Mononuclear cell (primary cell): Measurements from ENCODE around the gene PLPPR5. TPM values are rescaled to one million over a fixed set of nuclear protein-coding genes. Genes with fewer than 3 reads are reported as not detected.
"Not testable (repeated sequence)": the region's sequence is repeated elsewhere in the genome, so short reads cannot be mapped to it uniquely, and the experiment has no call there.

ENCODE experiments used
- H3K27me3 ChIP-seq: 2 replicates; pipeline ENCODE4 v1.6.0; 2011; ENCODE audit warnings: low read length, control low read depth; ENCODE audit not compliant: insufficient read depth
- H3K4me1 ChIP-seq: 2 replicates; pipeline ENCODE4 v1.5.1; 2011; ENCODE audit warnings: mild to moderate bottlenecking, low read length, control low read depth; ENCODE audit not compliant: insufficient read depth
- H3K4me3 ChIP-seq: 2 replicates; pipeline ENCODE4 v1.5.1; 2011; ENCODE audit warnings: mild to moderate bottlenecking, low read length, moderate library complexity
- H3K9me3 ChIP-seq: 2 replicates; pipeline ENCODE4 v1.5.1; 2011; ENCODE audit warnings: low read depth, mild to moderate bottlenecking, control low read depth, low read length
- total RNA-seq: library from RNA; depleted of rRNA; stranded (reverse); fragments of >200 nt; gene quantifications from one replicate; pipeline ENCODE4 v1.2.3, GENCODE V29; 2012

Gene PLPPR5, protein sequence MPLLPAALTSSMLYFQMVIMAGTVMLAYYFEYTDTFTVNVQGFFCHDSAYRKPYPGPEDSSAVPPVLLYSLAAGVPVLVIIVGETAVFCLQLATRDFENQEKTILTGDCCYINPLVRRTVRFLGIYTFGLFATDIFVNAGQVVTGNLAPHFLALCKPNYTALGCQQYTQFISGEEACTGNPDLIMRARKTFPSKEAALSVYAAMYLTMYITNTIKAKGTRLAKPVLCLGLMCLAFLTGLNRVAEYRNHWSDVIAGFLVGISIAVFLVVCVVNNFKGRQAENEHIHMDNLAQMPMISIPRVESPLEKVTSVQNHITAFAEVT
- under 0.01 TPM for total RNA-seq

- Histone ChIP-seq H3K27me3 (peaks cover 53% of the 10 kb centered on the region), H3K4me3 (no peak within 1 kb of the TSS), H3K9me3 (no peaks in the 10 kb centered on the region), H3K4me1 (peaks cover 4% of the 10 kb centered on the region)
Measured at GRCh38 chr1:99004861-99005442, at the start of gene PLPPR5. TSS of gene PLPPR5 (minus strand) at chr1:99004861. CDS start at chr1:99004671, 190 bp downstream.

GRCh38 chr1:99051611-99052283, 47.1 kb upstream of the PLPPR5 start:
- H3K4me1 ChIP-seq: no peaks in the 10 kb centered on the region
- no peaks in the 10 kb centered on the region for H3K9me3 ChIP-seq
- H3K27me3 ChIP-seq: no peaks in the 10 kb centered on the region
- H3K4me3 ChIP-seq: no peak overlapping the region

DNA sequence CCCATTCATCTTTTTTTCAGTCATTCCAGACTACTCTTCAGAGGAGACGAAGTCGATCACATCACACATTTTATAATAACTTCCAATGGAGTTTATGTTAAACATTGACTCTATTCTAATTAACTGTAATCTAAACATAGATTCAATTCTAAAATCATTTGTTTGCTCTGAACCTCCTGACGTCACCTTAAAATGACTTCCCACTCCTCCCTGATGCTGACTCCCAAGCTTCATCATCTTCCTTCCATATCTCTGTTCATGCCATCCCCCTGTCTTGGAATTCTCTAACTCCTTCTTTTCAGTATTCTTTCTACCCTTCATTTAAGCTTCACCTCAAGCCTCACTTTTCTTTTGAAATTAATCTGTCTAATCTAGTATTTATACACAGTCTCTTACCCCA, 45.1 kb upstream of the PLPPR5 start:
- Histone ChIP-seq H3K9me3 (no peaks in the 10 kb centered on the region), H3K4me1 (no peaks in the 10 kb centered on the region), H3K27me3 (no peaks in the 10 kb centered on the region), H3K4me3 (no peak overlapping the region)

GRCh38 chr1:99036746-99037145, 32.1 kb upstream of the PLPPR5 start:
- H3K9me3 ChIP-seq, H3K4me3 ChIP-seq, H3K4me1 ChIP-seq, H3K27me3 ChIP-seq: not testable (repeated sequence)

DNA sequence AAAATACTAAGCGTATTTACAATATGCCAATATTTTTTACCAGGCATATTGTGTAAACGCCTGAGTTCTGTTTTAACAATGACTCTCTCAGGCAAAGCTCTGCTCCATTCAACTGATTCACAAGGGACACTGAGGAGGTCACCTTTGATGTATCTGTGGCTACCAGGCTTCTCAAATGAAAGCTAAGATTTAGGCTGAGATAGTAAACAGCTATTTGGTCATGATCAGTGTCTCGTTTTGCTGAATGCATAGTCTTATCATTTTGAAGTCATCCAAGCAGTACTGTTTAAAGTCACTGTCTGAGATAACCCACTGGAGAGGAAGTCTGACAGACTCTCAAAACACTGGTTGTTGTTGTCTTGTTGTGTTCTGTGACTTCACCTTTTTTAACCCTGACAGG, 13.7 kb upstream of the PLPPR5 start:
- H3K9me3 ChIP-seq: no peaks in the 10 kb centered on the region
- no peaks in the 10 kb centered on the region for H3K4me1 ChIP-seq
- H3K4me3 ChIP-seq: no peak overlapping the region
- H3K27me3 ChIP-seq: no peaks in the 10 kb centered on the region

DNA sequence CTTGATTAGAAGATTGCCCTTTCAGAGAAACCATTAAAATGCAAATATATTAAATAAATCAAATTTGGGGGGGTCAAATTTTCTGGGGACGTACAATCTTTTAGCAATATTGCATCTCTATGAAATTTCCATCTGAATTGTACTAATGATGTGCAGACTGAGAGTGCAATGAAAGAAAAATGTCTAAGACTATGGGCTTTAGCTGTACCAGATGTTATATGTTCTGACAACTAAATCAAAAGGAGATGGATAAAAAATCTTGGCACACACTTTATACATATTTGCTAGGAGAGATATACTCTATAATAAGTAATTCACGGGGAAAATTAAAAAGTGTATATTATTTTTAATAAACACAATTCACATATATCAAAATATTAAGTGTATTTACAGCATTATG, 13.0 kb upstream of the PLPPR5 start:
- Histone ChIP-seq H3K4me3 (no peak overlapping the region), H3K9me3 (no peaks in the 10 kb centered on the region), H3K27me3 (no peaks in the 10 kb centered on the region), H3K4me1 (no peaks in the 10 kb centered on the region)

- H3K9me3 ChIP-seq: no peaks in the 10 kb centered on the region
- peaks cover 20% of the 10 kb centered on the region for H3K27me3 ChIP-seq
- no peak overlapping the region for H3K4me3 ChIP-seq
- H3K4me1 ChIP-seq: no peaks in the 10 kb centered on the region
Measured at GRCh38 chr1:99010679-99011078, 6.0 kb upstream of the PLPPR5 start.

DNA sequence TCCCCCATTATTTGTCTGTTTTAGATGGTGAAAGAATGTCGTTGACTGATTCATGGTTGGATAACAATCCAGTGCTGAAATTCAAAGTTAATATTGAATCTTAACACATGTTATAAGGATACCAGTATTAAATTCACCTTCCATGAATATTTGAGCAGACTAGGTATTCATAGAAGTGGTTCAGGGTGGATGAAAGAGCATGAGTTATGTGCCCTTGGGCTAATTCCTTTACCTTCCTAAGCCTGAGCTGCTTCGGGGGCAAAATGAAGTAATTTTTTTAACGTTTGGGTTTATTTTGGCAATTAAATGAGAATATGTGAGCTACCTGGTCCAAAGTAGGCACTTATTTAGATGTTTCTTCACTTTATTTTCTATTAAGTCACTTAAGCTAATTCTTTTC, 2.7 kb upstream of the PLPPR5 start:
- H3K27me3 ChIP-seq: peaks cover 46% of the 10 kb centered on the region
- no peaks in the 10 kb centered on the region for H3K9me3 ChIP-seq
- peaks cover 4% of the 10 kb centered on the region for H3K4me1 ChIP-seq
- no peak overlapping the region for H3K4me3 ChIP-seq

GRCh38 chr1:99005537-99005942, 879 bp upstream of the PLPPR5 start:
- Histone ChIP-seq H3K4me3 (no peak overlapping the region), H3K4me1 (peaks cover 4% of the 10 kb centered on the region), H3K27me3 (peaks cover 53% of the 10 kb centered on the region), H3K9me3 (no peaks in the 10 kb centered on the region)

DNA sequence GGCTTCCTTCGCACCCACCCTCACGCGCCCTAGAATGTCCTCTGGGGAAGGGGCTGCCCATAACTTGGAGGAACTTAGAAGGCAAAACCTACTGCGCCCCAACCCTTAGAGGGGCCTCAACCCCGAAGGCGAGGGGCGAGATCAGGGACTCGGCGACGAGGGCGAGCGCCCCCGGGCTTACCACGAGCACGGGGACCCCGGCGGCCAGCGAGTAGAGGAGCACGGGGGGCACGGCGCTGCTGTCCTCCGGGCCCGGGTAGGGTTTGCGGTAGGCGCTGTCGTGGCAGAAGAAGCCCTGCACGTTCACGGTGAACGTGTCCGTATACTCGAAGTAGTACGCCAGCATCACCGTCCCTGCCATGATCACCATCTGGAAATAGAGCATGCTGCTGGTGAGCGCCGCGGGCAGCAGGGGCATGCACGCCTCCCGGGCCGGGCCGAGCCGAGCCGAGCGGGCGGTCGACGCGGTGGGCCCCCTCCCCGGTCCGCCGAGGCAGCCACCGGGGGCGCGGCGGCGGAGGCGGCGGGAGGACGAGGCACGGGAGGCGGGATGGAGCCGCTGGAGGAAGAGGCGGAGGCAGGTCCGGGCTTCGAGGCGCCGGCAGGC, 304 bp downstream of the PLPPR5 start:
- Histone ChIP-seq H3K4me3 (no peak overlapping the region), H3K4me1 (peaks cover 4% of the 10 kb centered on the region), H3K9me3 (no peaks in the 10 kb centered on the region), H3K27me3 (peaks cover 53% of the 10 kb centered on the region)

DNA sequence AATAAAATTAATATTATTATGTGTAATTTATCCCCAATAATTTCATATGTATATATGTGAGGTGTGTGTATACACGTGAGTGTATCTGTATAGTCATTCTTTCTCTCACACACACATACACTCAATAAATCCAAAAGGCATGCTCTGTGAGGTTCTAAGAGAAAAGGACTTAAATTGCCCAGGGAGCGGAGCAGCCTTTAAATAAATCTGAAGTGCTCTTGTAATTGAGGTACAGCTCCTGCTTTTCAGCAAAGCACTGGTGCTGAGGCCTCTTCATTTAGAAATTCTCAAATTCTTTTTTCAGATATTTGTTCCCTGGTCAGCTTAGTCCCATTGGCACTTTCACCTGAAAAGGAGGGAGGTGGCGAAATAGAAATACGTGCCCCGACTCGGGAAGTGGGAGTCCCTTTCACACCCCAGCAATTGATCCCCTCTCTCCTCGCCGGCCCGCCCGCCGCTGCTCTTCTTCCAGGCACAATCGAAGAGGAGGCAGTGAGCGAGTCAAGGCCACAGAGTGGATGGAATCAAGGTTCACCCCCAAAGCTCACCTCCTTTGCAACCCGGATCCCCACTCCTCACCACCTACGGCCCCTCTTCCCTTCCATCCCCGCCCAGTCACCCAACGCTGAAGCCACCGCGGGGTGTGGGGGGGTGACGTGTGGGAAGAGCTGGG, 944 bp downstream of the PLPPR5 start:
- Histone ChIP-seq H3K4me3 (no peak overlapping the region), H3K27me3 (peaks cover 53% of the 10 kb centered on the region), H3K4me1 (peaks cover 4% of the 10 kb centered on the region), H3K9me3 (no peaks in the 10 kb centered on the region)

DNA sequence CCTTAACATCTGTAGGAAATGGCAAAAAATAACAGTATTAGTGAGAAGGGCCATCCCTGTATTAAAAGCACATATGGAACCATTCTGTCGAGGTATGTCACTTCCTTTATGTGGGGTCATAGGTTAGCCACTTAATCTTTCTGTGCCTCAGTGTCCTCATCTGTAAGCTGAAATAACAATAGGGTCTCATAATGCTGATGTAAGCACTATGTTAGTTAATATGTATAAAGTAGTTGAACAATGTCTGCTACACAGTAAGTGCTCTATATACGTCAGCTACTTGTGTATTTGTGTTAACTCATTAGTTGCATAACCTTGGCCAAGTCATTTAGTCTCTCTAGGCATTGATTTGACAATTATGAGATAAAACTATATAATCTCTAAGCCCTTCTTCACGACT, 11.8 kb downstream of the PLPPR5 start:
- H3K4me3 ChIP-seq: no peak overlapping the region
- H3K27me3 ChIP-seq: no peaks in the 10 kb centered on the region
- no peaks in the 10 kb centered on the region for H3K4me1 ChIP-seq
- H3K9me3 ChIP-seq: no peaks in the 10 kb centered on the region

DNA sequence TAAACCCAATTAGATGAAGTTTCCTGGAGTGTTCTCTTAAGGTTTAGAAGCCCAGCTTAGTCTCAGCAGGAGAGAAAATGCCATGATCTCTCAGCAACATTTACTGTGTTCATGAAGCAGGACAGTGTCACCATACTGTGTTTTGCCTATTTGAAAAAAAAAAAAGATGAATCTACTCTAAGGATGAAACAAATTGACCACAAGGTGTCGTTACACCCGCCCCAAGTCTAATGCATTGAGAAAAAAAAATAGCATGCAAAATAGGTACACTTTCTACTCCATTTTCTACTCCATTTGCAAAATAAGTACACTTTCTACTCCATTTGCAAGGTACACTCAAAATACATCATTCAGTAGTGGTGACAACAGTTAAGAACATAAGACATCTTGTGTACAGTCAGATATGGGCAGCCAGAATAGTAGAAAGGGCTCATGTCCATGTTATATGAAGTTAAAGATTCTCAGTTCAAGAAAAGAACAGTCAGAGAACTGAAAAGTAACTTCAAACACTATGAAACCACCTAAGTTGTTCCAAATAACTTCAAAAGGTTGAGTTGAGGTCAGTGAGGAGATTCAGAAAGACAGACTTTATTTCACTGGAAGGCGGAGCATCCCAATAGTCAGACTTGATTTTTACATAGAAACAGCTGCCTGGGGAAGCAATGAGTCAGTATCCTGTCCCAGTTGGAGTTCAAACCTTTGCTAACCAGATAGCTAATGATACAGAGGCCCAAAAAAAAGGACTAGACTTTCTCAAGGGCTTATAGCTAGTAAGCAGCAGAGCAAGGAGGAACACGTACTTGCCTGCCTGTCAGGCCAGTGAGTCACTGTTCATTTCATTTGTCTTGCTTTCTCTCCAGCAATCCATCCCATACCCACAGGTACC, 13.3 kb downstream of the PLPPR5 start:
- H3K4me1 ChIP-seq: no peaks in the 10 kb centered on the region
- no peaks in the 10 kb centered on the region for H3K27me3 ChIP-seq
- H3K9me3 ChIP-seq: no peaks in the 10 kb centered on the region
- no peak overlapping the region for H3K4me3 ChIP-seq

- Histone ChIP-seq H3K4me1 (no peaks in the 10 kb centered on the region), H3K9me3 (no peaks in the 10 kb centered on the region), H3K27me3 (no peaks in the 10 kb centered on the region), H3K4me3 (no peak overlapping the region)
Measured at GRCh38 chr1:98989556-98989907, 15.1 kb downstream of the PLPPR5 start.
